ENCODE measurements around the gene FAM53B.

FAM53B gene

GRCh38 chr10:124578231-124579010, 165.8 kb downstream of the FAM53B start:
- DNase-seq (ENCODE audit: extremely low read depth, low read depth), result no peak
- TF ChIP-seq CTCF (IDR thresholded peaks at IDR 0.05; ENCODE audit: low read depth, low read length), result no peak

- no peak for TF ChIP-seq CTCF (IDR thresholded peaks at IDR 0.05; ENCODE audit: low read depth, low read length)
- DNase-seq (ENCODE audit: extremely low read depth, low read depth), result no peak
Measured at GRCh38 chr10:124577651-124578050, 166.5 kb downstream of the FAM53B start.

GRCh38 chr10:124576526-124577420, 167.4 kb downstream of the FAM53B start:
- TF ChIP-seq CTCF (IDR thresholded peaks at IDR 0.05; ENCODE audit: low read depth, low read length), result no peak
- DNase-seq (ENCODE audit: extremely low read depth, low read depth), result no peak

GRCh38 chr10:124575107-124576035, 168.8 kb downstream of the FAM53B start:
- no peak for TF ChIP-seq CTCF (IDR thresholded peaks at IDR 0.05; ENCODE audit: low read depth, low read length)
- no peak for DNase-seq (ENCODE audit: extremely low read depth, low read depth)

GRCh38 chr10:124574456-124575070, 169.6 kb downstream of the FAM53B start:
- DNase-seq (ENCODE audit: extremely low read depth, low read depth), result no peak
- TF ChIP-seq CTCF (IDR thresholded peaks at IDR 0.05; ENCODE audit: low read depth, low read length), result no peak

GRCh38 chr10:124573726-124574455, 170.3 kb downstream of the FAM53B start:
- TF ChIP-seq CTCF (IDR thresholded peaks at IDR 0.05; ENCODE audit: low read depth, low read length), result no peak
- DNase-seq (ENCODE audit: extremely low read depth, low read depth), result no peak

Measured in AG09319 (cell line).